HG03064 (cell line): ENCODE measurements around the gene ITGA2.

Source experiments
- ATAC-seq: cut with Tn5 transposase; IDR thresholded peaks from one replicate; pipeline ENCODE4 v1.9.1; 2021; ENCODE audit warnings: low read depth; ENCODE audit not compliant: unreplicated experiment

ITGA2 gene

DNA sequence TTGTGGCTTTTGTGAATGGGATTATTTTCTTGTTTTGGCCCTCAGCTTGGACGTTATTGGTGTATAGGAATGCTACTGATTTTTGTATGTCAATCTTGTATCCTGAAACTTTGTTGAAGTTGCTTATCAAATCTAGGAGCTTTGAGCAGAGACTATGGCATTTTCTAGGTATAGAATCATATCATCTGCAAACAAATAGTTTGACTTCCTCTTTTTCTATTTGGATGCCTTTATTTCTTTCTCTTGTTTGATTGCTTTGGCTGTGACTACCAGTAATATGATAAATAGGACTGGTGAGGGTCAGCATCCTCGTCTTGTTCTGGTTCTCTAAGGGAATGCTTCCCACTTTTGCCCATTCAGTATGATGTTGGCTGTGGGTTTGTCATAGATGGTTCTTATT, 24.7 kb downstream of the ITGA2 start:
- no peak for ATAC-seq

DNA sequence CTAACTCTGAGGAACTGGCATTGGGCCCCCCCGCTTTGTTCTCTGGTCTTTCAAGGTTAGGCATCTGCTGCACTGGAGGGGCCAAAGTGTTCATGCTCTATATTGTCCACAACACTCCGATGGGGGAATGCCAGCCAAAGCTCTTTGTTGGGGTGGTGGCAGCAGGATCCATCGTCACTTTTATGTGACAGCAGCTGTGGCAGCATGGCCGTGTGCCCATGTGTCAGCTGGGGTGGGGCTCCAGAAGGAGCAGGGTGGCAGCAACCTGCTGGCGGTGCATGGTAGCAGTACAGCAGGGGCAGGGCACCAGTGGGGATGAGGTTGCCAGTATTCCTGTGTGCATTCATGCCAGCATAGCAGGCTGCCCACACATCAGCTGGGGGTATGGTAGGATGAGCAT, 28.2 kb downstream of the ITGA2 start:
- ATAC-seq, result no peak

DNA sequence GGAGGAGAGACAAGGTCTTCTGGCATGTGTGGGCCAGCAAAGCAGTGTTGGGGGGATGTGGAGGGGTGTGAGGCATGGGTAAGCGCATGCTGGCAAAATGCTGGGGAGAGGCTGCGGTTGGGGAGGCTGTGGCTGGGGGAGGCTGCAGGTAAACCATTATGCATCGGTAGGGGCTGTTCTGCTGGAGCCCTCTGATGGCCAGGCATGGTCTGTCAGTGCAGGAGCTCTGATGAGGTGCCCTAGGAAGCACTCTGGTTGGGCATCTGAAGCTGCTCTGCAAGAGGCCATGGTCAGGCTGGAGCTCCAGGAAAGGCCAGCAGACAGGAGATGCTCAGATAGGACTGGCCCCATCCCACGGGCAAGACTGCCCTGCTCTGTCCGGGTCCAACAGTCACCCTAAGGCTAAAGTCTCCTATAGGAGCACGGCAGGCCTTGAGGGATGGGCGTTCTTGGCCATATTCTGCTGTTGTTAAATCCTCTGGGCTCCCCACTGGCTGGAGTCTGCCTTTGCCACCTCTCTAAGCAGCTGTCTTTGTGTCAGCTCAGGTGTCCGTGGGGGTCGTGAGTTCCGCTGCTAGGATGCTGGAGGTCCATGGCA, 28.7 kb downstream of the ITGA2 start:
- no peak for ATAC-seq

DNA sequence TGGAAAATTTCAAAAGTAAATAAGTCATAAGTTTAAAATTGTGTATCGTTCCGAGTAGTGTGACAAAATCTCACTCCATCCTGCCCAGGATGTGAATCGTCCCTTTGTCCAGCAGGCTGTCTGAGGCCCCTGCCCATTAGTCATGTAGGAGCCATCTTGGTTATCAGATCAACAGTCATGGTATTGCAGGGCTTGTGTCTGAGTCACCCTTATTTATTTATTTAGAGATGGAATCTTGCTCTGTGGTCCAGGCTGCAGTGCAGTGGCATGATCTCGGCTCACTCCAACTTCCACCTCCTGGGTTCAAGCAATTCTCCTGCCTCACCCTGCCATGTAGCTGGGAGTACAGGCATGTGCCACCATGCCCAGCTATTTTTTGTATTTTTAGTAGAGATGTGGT, 30.2 kb downstream of the ITGA2 start:
- ATAC-seq, result no peak

DNA sequence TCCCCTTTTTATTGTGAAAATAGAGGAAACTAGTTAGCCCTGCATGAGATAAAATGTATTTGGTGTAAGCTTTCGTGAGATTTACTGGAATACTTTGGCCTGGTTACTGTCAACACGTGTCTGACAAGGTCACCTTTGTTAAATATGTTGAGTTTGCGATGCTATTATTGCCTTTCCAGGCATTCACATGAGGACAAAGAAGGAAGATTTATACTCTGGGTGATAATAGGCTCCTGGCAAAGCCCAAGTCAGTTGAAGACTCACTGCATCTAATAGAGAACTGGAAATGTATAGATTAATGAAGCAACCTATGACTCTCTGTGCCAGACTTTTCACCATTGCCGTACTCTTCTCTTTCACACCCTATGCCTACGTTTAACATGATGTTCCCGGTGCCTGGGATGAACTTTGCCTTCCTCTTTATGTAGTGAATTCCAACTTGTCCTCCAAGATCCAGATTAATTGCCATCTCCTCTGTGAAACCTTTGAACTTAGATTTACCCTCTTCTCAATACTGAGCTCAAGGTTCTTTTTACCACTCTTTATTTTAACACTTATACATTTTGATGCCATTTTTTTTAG, 33.9 kb downstream of the ITGA2 start:
- no peak for ATAC-seq

DNA sequence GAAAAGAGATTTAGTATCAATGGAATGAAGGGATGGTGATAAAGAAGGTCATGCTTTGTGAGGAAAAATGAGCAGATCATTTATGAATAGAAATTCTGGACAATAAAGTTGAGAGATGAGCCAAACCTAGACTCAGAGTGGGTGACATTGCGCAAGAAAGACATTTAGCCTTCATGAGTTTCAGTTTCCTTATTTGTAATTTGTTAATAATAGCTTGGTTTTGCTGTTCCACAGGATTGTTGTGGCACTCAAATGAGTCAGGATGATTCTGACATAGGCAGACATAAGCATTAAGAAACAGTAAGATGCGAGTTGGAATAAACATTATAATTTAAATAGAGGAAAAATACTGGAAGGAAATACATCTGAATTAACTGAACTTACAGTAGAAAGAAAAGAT, 34.8 kb downstream of the ITGA2 start:
- ATAC-seq, result peak; percentile 52

DNA sequence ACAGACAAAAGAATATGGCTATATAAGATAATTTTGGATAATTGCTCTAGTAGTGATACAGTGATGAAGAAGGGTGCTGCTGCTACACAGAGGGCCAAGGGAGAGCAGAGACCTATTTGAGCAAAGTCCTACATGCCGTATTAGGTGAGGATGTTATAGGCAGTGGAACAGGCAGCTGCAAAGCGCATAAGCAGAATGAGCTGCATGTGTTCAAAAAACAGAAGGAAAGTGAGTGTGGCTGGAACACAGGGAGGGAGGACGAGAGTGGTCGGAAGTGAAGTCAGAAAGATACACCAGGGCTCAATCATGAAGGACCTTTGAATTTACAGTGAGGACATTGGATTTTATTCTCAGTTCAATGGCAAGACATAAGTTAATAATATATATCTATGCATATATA, 35.4 kb downstream of the ITGA2 start:
- no peak for ATAC-seq

DNA sequence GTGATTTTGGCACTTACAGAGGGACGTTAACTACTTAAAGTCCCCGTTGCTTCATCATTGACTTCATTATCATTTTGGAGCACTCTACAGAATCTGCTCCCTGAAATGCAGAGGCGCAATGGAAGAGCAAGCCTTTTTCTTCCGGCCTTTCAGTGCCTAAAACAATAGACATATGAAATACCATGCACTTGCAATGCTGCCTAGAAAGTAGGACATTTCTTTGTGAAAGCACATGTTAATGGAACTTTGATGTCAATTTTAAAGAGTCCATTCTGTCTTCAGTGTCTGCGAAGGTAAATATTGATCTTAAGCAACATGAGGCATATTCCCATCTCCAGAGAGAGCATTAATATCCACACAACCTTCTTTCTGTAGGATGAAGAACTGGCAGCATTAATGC, 36.3 kb downstream of the ITGA2 start:
- ATAC-seq, result no peak

DNA sequence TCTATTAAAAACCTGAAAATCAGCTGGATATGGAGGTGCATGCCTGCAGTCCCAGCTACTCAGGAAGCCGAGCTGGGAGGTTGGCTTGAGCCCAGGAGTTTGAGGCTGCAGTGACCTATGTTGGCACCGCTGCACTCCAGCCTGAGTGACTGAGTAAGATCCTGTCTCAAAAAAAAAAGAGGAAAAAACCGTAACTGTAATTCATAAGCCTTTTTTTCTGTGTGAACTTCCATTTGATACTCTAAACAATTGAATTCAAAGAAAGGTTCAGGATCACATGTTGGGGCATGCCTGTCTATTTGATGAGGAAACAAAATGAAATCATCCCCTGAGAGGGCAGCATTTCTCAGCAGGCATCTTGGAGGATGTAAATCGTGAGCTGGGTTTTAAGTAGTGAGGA, 38.8 kb downstream of the ITGA2 start:
- ATAC-seq, result no peak

DNA sequence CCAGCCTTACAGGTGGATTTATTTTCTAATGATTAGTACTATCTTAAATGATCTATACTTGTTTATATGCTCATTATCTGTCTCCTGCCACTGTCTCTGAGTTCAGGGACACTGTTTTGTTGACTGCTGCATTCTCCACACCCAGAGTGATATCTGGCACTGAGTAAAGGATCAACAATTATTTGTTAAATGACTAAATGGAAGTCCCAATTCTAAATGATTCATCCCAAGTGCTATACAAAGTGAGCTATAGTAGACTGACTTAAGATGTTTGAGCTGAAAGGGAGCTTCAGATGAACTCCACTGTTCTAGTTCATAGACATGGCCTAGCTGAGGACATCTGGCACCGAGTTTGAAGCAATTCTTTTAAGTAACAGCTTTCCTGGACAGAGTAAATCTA, 40.5 kb downstream of the ITGA2 start:
- ATAC-seq, result no peak

DNA sequence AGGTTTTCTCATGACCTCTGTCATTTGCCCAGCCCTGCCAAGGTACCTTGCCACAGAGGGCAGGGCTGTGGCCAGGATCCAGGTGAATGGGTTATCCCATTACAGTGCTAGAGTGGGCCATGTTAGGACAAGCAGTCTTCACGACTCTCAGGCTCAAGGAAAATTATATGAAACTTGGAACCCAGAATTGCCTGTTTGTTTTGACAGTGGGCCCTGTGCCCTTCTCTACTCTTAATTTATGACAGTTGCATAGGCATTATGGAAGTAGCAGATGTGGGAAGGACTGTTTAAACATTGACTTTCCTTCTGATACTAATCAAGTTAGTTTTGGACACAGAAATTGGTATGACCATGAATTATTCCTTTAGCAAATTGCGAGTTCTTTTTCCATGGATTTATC, 41.7 kb downstream of the ITGA2 start:
- ATAC-seq, result no peak

DNA sequence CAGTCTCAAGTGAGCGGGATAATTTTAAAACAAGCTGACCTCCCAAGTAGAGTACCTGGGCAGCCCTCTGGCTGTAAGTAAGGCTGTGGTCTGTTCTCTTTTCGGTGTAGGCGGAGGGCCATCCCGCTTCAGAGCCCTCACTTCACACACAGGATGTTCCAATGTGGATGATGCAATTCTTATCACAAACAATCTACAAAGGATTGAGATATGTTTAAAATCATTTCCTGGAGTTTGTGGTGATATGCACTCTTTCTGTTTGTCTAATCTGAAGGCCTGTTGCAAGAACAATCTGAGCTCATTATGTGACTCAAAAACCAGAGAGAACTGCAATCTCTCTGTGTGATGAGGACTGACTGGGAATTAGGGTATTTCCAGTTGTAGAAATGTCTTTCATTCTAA, 42.5 kb downstream of the ITGA2 start:
- ATAC-seq, result no peak

DNA sequence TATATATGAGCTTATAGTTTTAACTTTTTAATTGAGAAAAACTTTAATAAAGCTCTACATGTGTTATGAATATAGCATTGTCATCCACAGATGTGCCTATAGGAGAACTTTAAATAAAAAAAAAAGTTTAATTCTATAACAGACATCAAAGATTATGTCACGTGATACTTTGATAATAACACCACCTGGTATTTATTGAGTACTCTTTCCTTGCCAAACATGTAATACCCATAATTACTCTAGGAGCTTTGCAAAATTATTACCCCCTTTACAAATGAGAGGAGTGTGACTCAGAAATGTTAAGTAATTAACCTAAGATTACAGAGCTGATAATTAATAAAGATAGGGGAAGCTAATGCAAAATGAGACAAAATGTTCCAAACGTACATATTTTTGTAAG, 43.0 kb downstream of the ITGA2 start:
- ATAC-seq, result no peak

DNA sequence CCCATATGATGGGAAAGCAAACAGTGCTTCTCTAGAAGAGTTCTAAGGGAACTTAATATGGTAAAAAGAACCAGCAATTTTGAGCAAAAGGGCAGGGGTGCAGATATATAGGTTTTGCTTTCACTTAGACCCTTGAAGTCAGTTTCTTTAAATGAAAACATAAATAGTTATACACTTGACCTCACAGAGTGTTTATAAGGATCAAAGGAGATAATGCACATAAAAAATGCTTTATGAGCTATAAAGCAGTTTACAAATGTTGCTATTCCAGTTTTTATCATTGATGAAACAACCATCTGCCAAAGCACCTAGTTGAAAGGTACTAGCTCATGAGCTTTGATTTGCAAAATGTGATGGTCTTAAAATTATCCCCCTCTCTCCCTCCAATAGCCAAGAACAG, 45.7 kb downstream of the ITGA2 start:
- no peak for ATAC-seq

DNA sequence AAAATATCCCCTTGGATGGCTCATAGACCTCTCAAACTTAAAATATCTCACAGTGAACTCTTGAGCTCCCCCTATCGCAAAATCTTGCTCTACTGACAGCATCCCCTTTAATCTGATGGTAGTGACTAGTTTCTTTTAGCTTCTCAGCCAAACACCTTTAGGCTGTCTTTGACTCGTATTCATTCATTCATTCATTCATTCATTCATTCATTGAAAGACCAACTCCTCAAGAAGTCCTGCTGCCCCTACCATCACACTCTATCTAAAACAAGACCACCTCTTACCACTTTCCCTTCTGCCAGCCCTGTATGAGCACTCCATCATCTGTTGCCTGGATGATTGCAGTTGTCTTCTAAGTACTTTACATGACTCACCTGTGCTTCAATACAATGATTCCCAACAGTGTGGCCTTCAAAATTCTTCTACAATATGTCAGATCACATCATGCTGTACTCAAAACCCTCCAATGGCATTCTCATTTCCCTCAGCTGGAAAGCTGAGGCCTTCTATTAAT, 46.8 kb downstream of the ITGA2 start:
- ATAC-seq, result no peak

DNA sequence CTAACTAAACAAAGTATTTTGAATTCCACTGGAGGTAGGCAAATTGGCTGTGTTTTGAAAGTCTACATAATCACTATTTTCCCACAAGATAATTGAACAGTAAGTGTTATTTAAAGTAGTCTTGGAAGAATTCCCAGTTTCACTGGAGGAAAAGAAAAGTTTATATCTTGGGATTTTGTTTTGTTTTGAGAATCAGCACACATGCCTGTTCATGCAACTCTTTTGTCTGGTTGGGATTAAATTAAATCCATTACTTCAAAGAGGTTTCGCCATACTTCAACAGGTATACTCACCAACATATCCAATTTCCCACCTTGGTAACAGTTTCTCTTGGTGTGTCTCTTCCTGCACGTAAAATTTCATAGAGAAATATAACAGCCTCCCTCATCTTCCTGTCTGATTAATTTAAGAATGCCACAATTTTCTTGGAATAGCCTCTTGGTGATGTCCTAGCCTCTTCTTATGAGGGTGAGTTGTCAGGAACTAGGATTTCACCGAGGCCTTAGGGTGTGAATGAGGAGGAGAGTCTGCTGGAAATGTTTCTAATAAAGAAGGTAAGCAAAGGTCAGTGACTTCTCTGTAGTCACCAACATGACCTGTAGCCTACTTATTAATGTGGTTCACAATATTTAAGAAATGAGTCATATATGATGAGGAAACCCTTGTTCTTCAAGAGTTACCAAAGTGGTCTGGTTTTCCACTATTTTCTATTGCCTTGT, 48.1 kb downstream of the ITGA2 start:
- ATAC-seq, result no peak

DNA sequence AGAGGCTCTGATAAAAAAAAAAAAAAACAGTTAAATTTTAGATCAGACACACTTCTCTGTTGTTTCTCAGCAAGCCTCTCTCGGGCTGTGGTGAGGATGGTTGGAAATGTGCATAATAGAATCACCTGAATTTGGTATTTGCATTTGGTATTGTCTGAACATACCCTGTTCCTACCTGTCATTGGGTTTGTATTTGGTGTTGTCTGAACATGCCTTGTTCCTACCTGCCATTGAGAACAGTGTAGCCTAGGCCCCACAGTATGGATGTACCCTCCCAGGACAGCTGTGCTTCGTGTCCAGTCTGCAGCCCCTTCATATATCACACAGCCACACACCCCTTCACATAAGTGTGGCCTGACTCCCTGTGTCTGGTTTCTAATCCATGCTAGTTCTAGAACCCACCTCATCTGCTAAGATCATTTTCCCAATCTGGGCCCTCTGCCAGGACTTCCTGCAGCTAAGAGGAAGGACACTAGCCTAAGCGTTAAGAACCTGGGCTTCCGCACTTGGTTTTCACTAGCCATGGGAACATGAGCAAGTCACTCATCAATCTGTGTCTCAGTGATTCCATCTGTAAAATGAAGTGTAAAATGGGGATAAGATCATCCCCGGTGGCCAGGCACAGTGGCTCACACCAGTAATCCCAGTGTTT, 49.2 kb downstream of the ITGA2 start:
- no peak for ATAC-seq

DNA sequence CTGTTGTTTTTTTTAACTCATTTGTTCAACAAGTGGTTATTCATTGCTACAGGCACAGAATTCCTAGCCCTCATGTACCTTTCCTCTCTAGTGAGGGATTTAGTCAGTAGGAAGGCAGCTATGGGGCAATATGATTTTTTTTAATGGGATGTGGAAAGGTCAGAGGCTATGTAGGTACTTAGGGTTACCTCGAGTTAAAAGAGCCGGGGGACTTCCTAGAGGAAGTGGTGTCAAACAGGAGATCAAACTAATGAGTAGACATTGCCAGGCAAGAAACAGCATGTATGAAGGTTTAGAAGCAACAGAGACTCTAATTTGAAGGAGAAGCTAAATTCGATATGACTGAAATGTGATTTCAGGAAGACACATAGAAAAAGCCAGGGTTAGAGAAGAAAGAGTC, 50.7 kb downstream of the ITGA2 start:
- no peak for ATAC-seq

DNA sequence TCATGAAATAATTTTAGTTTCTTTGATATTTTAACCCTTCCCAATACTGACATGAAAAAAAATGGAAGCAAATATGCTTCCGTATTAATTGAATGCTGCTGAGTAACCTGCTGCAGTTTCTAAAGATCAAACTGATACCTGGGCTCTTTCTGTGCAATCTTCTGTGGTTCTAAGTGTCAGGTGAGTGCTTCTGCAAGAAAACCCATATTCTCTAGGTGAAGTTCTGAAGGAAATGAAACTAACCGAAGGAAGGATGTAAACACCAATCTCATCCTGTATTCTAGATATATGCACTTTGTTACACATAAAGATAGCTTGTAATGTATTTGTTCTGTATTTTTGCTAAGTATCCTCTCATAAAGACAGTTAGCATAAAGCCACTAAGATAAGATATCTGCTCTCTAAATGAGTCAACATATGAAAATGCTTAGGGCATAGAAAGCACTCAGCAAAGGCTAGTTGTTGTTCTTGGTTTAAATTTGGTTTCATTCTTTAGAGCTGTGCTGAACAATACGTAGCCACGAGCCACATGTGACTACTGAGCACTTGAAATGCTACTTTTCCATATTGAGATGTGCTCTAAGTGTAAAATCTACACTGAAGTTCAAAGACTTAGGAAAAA, 52.0 kb downstream of the ITGA2 start:
- ATAC-seq, result peak; percentile 99

DNA sequence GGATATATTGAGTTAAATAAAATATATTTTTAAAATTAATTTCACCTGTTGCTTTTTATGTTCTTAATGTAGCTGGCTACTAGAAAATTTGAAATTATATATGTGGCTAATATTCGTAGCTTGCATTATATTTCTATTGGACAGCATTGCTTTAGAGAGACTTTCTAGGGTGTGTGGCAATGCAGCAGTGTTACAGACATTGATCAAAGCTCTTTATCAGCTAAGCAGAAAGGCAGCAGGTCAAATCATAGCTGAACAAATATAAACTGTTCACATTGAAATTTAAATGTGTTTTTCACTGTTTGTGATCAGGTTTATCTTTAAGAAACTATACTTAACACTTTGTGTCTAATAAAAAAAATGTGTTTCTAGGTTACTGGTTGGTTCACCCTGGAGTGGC, 52.6 kb downstream of the ITGA2 start:
- no peak for ATAC-seq

DNA sequence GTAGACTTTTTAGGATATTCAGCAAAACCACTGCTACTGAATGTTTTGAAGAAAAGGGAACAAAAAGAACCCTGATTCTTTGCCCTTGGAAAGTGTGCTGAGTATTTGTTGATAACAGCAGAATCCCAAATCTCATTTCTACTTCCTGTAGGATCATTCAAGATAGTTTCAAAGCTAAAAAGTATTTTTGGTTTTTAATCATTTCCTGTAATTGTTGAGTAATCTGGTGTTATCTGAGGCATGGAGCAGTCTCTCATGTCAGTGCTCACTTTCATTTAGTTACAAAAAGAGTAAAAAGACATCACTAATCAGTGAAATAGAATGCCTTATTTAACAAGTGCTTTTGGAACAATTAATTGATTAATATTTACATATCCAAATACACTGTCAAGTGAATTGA, 56.1 kb downstream of the ITGA2 start:
- ATAC-seq, result no peak
